GM18520 (cell line): ENCODE data around the gene CA7.
"Not testable (repeated sequence)": the region's sequence is repeated elsewhere in the genome, so short reads cannot be mapped to it uniquely, and the experiment has no call there.

ENCODE experiments used
- ATAC-seq: cut with Tn5 transposase; IDR thresholded peaks from one replicate; pipeline ENCODE4 v1.9.1; 2021; ENCODE audit not compliant: unreplicated experiment

The CA7 gene

GRCh38 chr16:66846266-66846665 lies 2.1 kb downstream of the CA7 start:
- no peak for ATAC-seq

GRCh38 chr16:66846831-66847230 lies 2.6 kb downstream of the CA7 start:
- ATAC-seq = no peak

- no peak for ATAC-seq
Measured at GRCh38 chr16:66847533-66848067, 3.4 kb downstream of the CA7 start.

- ATAC-seq = no peak
Measured at GRCh38 chr16:66848172-66848571, 4.0 kb downstream of the CA7 start.

- ATAC-seq = no peak
Measured at GRCh38 chr16:66849021-66849420, 4.8 kb downstream of the CA7 start.

- ATAC-seq = no peak
Measured at GRCh38 chr16:66849549-66849948, 5.3 kb downstream of the CA7 start.

GRCh38 chr16:66850115-66850815 lies 6.1 kb downstream of the CA7 start:
- no peak for ATAC-seq

GRCh38 chr16:66851166-66851964 lies 7.2 kb downstream of the CA7 start:
- ATAC-seq = no peak

GRCh38 chr16:66853261-66854139 lies 9.3 kb downstream of the CA7 start:
- no peak for ATAC-seq

- ATAC-seq = no peak
Measured at GRCh38 chr16:66856184-66856730, 12.0 kb downstream of the CA7 start.

GRCh38 chr16:66856801-66857200 lies 12.6 kb downstream of the CA7 start:
- no peak for ATAC-seq

GRCh38 chr16:66857437-66857836 lies 13.2 kb downstream of the CA7 start:
- ATAC-seq = no peak

- ATAC-seq = no peak
Measured at GRCh38 chr16:66858740-66859396, 14.7 kb downstream of the CA7 start.

- ATAC-seq = no peak
Measured at GRCh38 chr16:66859397-66860068, 15.3 kb downstream of the CA7 start.

GRCh38 chr16:66862023-66862520 lies 17.9 kb downstream of the CA7 start:
- ATAC-seq = no peak

- ATAC-seq = no peak
Measured at GRCh38 chr16:66863707-66864106, 19.5 kb downstream of the CA7 start.

GRCh38 chr16:66869424-66869823 lies 25.2 kb downstream of the CA7 start:
- ATAC-seq = no peak

GRCh38 chr16:66871363-66871762 lies 27.1 kb downstream of the CA7 start:
- ATAC-seq = not testable (repeated sequence)

- no peak for ATAC-seq
Measured at GRCh38 chr16:66871840-66872239, 27.6 kb downstream of the CA7 start.

- no peak for ATAC-seq
Measured at GRCh38 chr16:66872559-66872942, 28.3 kb downstream of the CA7 start.
